ENCODE results near the gene ELOVL6.

GRCh38 chr4:110188113-110188512 is 10.3 kb downstream of the ELOVL6 start:
- TF ChIP-seq TAF1 (conservative IDR thresholded peaks at IDR 0.05) (no peak), CTCF (IDR thresholded peaks at IDR 0.05; ENCODE audit: low read depth, low read length, missing input control) (no peak), FOXA1 (IDR thresholded peaks at IDR 0.05) (no peak), REST (IDR thresholded peaks at IDR 0.05) (no peak)
